Right lobe of liver (tissue), 6 donors: ENCODE results near the gene TTLL10. TPM values are rescaled to one million over a fixed set of nuclear protein-coding genes. Genes with fewer than 3 reads are reported as not detected.
"Not testable (repeated sequence)": the region's sequence is repeated elsewhere in the genome, so short reads cannot be mapped to it uniquely, and the experiment has no call there.

Source experiments
- ATAC-seq, 4 donors: fragments of 200-7000 bp; cut with Tn5 transposase; one replicate each; pipeline ENCODE4 v1.9.1; 2020; ENCODE audit warnings: mild to moderate bottlenecking in 4 of 4, moderate library complexity in 4 of 4
- DNase-seq, 3 donors: peaks; one replicate each; pipeline ENCODE4 v3.0.0-alpha.2; 2020
- H3K27ac ChIP-seq, 3 donors: fragments of 200-600 bp; one replicate each; pipeline ENCODE4 v1.8.0; 2022
- H3K27me3 ChIP-seq, 2 donors: fragments of 200-600 bp; one replicate each; pipeline ENCODE4 v1.8.0; 2022
- H3K36me3 ChIP-seq, 4 donors: fragments of 200-600 bp; sonication (generic) in 1 of 4; one replicate each; pipeline versions ENCODE4 v1.5.1 to v1.8.0; 2017 to 2022; ENCODE audit warnings: control low read depth in 1 of 4
- H3K4me1 ChIP-seq, 4 donors: fragments of 200-600 bp; sonication (generic) in 1 of 4; one replicate each; pipeline versions ENCODE4 v1.5.1 to v1.8.0; 2017 to 2022; ENCODE audit warnings: control low read depth in 1 of 4
- H3K4me3 ChIP-seq, 3 donors: fragments of 200-600 bp; one replicate each; pipeline ENCODE4 v1.8.0; 2022
- H3K9me3 ChIP-seq, 4 donors: fragments of 200-600 bp; sonication (generic) in 1 of 4; one replicate each; pipeline versions ENCODE4 v1.5.1 to v1.8.0; 2017 to 2022; ENCODE audit warnings: control low read depth in 1 of 4
- POLR2A ChIP-seq: fragments of 450-650 bp; IDR thresholded peaks from one replicate; pipeline ENCODE4 v1.6.1; 2017; ENCODE audit warnings: antibody characterized with exemption, mild to moderate bottlenecking
- WGBS: methylation state at CpG from one replicate; pipeline ENCODE4 v1.1.6; 2018; ENCODE audit warnings: low coverage, low lambda C conversion rate; ENCODE audit not compliant: insufficient coverage; ENCODE audit errors: missing lambda C conversion rate; 5-methylcytosine and 5-hydroxymethylcytosine counted together
- intact Hi-C, 2 donors: fragments of 100-400 bp; cut with DNase I; formaldehyde crosslinking; loops; one replicate each; pipeline versions ENCODE4 v1.11.2 to v1.14.1; 2022
- total RNA-seq, 6 experiments: library from RNA; depleted of rRNA in 2 of 6; stranded (reverse); fragments of >200 nt in 2 of 6; fragmentation: NEBNext Ultra II Directional in 3 of 6; extraction: Animal tissue kit (Norgen Biotek cat#: 25700) in 3 of 6; gene quantifications; one replicate each; pipeline versions ENCODE4 v1.1.0 to v1.2.4, GENCODE V29; 2016 to 2023
- TF ChIP-seq, protein P1 (sequence below), 4 donors: fragments of 200-600 bp in 3 of 4; fragments of 450-650 bp in 1 of 4; IDR thresholded peaks; one replicate each; pipeline versions ENCODE4 v1.5.1 to v1.8.0; 2016 to 2022; ENCODE audit warnings: antibody characterized with exemption in 4 of 4, mild to moderate bottlenecking in 2 of 4
- donor health status: DM: no; HTN: yes; CAD: no.
- donor health status: DM: no; HTN: no; CAD: no.
- donor health status: DM: no; HTN: no; CAD: no.
- donor health status: DM: no; HTN: yes; CAD: no.
- donor health status: DM: no; HTN: yes; CAD: no.

Gene TTLL10
- total RNA-seq, 6 experiments from 2014 or later, result not detected

DNA sequence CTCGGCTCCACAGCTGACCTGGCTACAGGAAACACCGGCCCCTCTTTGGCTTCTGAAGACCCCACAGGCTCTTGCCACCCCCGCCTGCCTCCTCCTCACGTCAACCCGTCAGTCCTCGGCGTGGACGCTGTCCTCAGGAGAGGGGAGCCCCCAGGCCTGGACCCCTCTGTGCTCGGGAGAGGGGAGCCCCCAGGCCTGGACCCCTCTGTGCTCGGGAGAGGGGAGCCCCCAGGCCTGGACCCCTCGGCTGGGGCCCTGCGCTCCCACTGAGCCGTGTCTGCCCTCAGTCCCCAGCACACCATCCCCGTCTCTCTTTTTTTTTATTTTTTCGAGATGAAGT is 31.8 kb upstream of the TTLL10 start:
- intact Hi-C loops, result no loop called here
- ATAC-seq (no peak), DNase-seq (no peak)
- Histone ChIP-seq H3K36me3 (no peaks in the 10 kb centered on the region), H3K4me3 (no peak overlapping the region), H3K27ac (no peak overlapping the region), H3K4me1 (no peaks in the 10 kb centered on the region), H3K27me3 (no peaks in the 10 kb centered on the region), H3K9me3 (no peaks in the 10 kb centered on the region)
- no peak for TF ChIP-seq POLR2A
- TF ChIP-seq, protein P1, sequence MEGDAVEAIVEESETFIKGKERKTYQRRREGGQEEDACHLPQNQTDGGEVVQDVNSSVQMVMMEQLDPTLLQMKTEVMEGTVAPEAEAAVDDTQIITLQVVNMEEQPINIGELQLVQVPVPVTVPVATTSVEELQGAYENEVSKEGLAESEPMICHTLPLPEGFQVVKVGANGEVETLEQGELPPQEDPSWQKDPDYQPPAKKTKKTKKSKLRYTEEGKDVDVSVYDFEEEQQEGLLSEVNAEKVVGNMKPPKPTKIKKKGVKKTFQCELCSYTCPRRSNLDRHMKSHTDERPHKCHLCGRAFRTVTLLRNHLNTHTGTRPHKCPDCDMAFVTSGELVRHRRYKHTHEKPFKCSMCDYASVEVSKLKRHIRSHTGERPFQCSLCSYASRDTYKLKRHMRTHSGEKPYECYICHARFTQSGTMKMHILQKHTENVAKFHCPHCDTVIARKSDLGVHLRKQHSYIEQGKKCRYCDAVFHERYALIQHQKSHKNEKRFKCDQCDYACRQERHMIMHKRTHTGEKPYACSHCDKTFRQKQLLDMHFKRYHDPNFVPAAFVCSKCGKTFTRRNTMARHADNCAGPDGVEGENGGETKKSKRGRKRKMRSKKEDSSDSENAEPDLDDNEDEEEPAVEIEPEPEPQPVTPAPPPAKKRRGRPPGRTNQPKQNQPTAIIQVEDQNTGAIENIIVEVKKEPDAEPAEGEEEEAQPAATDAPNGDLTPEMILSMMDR (IDR thresholded peaks at IDR 0.05), result no peak
- 81% methylated on average over 5 of the region's 15 CpGs for WGBS

DNA sequence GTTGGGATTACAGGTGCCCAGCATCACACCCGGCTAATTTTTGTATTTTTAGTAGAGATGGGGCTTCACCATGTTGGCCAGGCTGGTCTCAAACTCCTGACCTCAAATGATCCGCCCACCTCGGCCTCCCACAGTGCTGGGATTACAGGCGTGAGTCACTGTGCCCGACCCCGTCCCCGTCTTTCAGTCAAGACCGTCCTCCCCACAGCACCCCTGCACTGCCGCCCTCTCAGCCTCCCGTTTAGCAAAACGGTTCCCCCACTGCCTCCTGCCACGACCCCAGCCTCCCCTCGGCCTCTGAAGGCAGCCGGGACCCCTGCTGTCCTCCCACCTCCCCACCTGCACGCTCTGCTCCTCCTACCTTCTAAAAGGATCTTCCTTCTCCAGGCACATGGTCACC is 31.3 kb upstream of the TTLL10 start:
- H3K9me3 ChIP-seq, H3K27me3 ChIP-seq, H3K36me3 ChIP-seq, intact Hi-C loops, H3K4me3 ChIP-seq, H3K27ac ChIP-seq, H3K4me1 ChIP-seq, DNase-seq, ATAC-seq: not testable (repeated sequence)
- WGBS, result 67% methylated on average over 12 of the region's 15 CpGs

DNA sequence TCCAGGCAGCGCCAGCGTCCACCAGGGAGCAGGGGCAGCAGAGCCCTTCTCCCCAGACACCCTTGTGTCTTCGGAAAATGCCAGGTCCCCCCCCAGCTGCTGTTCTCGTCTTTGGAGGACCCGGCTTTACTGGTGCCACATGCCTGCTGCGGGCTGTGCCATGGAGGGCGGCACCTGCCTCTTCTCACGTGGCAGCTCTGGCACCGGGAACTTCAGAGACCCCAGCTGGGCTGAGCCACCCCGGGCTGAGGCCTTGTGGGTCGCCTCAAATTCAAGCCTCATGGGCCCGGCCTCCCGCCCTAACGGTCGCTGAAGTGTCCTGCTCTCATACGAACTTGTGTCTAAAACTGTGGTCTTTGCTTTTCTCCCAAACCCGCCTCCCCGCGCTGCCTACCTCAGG is 30.8 kb upstream of the TTLL10 start:
- Histone ChIP-seq H3K9me3 (no peaks in the 10 kb centered on the region), H3K4me3 (no peak overlapping the region), H3K4me1 (no peaks in the 10 kb centered on the region), H3K36me3 (no peaks in the 10 kb centered on the region), H3K27ac (no peak overlapping the region), H3K27me3 (no peaks in the 10 kb centered on the region)
- intact Hi-C loops, result no loop called here
- ATAC-seq (no peak), DNase-seq (no peak)
- WGBS, result 40% methylated on average over 1 of the region's 19 CpGs
- TF ChIP-seq POLR2A, result no peak
- TF ChIP-seq, protein P1 (IDR thresholded peaks at IDR 0.05), result no peak

DNA sequence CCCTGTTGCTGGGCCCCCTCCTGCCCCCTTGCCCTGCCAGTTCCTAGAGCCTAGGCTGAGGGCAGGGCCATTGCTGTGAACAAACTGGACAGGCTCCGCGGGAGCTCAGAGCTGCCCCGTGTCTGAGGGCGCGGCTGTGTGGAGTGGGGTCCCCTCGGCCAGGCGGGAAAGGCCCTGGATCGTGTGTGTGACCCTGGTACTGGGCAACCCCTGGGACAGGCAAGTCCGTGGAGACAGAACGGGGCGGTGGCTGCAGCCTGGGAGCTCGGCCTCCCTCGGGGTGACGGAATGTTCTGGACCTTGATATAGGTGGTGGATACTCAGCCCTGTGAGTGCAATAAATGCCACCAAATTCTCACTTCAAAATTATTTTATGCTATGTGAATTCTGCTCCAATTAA is 30.0 kb upstream of the TTLL10 start:
- Histone ChIP-seq H3K4me3 (no peak overlapping the region), H3K9me3 (no peaks in the 10 kb centered on the region), H3K27ac (no peak overlapping the region), H3K27me3 (no peaks in the 10 kb centered on the region), H3K4me1 (no peaks in the 10 kb centered on the region), H3K36me3 (no peaks in the 10 kb centered on the region)
- intact Hi-C loops, result no loop called here
- DNase-seq, result no peak
- no CpG with 5 or more reads among the region's 14 CpGs for WGBS
- no peak for ATAC-seq
- TF ChIP-seq POLR2A, result no peak
- TF ChIP-seq, protein P1 (IDR thresholded peaks at IDR 0.05), result no peak

DNA sequence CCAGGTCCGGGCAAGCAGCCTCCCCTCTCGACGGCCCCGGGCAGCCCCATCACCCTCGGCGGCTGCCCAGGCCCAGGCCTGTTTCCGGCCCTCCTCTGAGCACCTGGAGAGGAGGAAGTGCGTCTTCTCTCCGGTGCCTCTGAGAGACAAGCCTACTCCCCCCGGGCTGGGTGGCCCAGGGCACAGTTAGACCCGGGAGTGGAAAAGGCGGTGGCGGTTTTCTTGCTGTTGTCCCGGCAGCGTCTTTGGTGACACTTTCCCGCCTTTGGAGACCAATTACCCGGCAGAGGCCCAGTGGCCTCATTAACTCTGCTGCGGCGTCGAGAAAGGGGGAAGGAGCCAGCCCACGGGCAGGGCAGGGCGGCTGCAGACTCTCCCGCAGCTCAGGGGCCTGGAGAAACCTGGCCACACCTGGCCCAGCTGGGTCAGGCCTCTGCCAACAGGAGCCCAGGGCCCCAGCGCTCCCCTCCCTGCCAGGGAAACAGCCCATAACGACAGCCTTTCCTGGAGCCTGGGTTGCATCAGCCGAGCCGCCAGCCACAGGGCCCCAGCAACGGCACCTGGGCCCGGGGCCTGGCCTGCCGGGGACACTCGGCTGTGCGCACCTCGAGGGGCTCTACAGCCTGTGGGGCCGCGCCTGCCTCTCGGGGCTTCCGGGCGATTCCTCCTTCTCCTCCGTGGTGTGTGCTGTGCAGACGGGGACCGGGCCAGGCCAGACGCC is 29.4 kb upstream of the TTLL10 start:
- Histone ChIP-seq H3K27me3 (no peaks in the 10 kb centered on the region), H3K4me1 (no peaks in the 10 kb centered on the region), H3K36me3 (no peaks in the 10 kb centered on the region), H3K27ac (no peak overlapping the region), H3K9me3 (no peaks in the 10 kb centered on the region), H3K4me3 (no peak overlapping the region)
- intact Hi-C loops, result no loop called here
- ATAC-seq, result peak in 2 of 4 donors; percentile 17 to 20
- DNase-seq, result no peak
- TF ChIP-seq, protein P1 (IDR thresholded peaks at IDR 0.05), result no peak
- no peak for TF ChIP-seq POLR2A
- 41% methylated on average over 13 of the region's 42 CpGs for WGBS
